Measurements from ENCODE around the gene NETO1. TPM values are rescaled to one million over a fixed set of nuclear protein-coding genes. Genes with fewer than 3 reads are reported as not detected.

NETO1 gene
- total RNA-seq, 1 donor from 2014 or later = not detected

DNA sequence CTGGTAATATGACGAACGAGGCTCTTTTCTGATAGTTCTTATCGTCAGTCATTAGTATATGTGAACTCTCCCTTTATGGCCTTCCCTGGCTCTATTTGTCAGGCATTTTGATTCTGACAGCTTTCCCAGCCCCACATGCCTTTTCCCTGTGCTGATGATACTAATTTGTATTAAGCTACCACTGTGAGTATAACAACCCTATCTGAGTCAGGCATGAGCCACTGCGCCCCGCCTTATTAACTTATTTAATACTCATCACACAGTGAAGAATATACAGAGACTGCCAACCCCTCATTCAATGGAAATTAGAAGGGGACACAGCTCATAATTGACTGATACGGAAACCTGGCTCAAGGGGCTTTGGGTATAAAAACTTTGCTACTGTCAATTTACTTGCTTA, 140.0 kb downstream of the NETO1 start:
- DNase-seq (ENCODE audit: low read depth) = no peak

DNA sequence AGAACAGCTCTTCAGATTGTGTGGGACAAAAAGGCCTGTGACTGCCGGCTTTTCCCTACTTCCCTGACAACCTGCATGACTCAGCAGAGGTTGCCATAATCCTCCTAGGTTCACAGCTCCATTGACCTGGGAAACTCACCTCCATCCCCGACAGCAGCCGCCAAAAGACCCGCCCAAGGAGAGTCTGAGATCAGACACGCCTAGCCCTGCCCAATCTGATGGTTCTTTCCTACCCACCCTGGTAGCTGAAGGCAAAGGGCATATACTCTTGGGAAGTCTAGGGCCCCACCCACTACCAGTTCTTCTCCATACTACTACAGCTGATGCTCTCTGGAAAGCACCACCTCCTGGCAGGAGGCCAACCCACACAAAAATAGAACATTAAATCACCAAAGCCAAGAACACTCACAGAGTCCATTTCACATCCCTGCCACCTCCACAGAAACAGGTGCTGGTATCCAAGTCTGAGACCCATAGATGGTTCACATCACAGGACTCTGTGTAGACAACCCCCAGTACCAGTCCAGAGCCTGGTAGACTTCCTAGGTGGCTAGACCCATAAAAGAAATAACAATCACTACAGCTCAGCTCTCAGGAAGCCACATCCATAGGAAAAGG, 140.6 kb downstream of the NETO1 start:
- no peak for DNase-seq (ENCODE audit: low read depth)

DNA sequence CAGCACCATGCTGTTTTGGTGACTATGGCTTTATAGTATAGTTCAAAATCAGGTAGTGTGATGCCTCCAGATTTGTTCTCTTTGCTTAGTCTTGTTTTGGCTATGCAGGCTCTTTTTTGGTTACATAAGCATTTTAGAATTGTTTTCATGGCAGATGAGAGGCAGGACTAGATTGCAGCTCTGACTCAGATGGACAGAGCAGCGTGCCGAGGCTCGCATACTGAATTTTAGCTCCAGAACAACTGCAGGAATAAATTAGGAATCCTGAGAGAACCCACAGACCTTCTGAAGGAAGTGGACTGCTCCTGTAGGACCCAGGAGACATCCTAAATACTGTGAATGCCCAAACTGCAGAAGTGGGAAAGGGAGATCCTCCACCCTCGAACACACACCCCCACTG, 141.6 kb downstream of the NETO1 start:
- no peak for DNase-seq (ENCODE audit: low read depth)

DNA sequence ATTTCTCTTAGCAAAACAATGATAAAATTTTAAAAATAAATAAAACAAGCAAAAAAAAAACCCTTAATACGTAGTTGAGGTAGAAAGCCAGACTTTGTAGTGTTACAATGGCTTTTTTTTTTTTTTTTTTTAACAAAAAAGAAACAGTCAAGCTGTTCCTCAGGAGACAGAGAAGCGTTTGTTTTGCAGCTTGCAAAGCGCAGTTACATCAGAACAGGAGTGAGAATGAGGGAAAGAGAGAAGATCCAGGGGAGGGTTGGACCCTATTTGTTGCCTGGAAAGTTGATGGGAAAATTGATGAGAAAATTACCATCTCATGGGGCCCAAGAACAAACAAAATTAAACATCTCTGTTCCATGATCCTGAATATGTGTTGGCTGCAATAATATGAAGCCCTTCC, 146.5 kb downstream of the NETO1 start:
- no peak for DNase-seq (ENCODE audit: low read depth)

DNA sequence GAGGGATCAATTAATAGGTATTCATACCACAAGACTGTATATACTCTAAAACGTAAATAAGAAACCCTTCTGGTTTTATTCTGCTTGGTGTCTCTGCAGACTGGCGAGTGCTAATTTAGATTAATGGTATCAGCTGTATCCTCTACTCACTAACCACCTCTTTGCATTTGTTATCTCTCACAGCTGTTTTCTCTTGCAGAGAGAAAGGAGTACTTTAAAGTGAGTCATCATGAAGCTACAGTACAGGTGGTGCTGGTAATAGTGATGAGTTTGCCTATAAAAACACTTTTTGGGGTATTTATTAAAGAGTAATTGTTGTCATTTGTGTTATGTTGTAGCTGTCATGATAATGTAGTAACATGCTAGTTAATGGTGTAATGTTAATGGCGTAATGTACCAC, 147.7 kb downstream of the NETO1 start:
- no peak for DNase-seq (ENCODE audit: low read depth)

DNA sequence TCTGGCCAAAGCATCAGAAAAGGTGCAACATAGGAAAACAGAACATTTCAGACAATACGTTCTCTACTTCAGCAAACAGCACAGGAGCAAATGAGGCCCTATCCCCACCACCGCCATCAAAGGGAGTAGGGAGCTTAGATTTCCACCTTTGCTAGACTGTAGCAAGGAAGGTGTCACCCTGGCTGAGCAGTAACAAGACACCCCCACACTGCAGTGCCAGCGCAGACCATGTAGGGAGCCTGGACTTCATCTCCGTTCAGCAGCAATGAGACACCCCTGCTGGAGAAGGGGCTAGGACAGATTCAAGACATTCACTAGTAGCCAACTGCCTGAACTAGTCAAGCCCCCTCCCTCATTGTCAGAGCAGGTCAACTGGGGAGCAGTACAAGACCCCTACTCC, 163.6 kb downstream of the NETO1 start:
- DNase-seq (ENCODE audit: low read depth) = no peak

DNA sequence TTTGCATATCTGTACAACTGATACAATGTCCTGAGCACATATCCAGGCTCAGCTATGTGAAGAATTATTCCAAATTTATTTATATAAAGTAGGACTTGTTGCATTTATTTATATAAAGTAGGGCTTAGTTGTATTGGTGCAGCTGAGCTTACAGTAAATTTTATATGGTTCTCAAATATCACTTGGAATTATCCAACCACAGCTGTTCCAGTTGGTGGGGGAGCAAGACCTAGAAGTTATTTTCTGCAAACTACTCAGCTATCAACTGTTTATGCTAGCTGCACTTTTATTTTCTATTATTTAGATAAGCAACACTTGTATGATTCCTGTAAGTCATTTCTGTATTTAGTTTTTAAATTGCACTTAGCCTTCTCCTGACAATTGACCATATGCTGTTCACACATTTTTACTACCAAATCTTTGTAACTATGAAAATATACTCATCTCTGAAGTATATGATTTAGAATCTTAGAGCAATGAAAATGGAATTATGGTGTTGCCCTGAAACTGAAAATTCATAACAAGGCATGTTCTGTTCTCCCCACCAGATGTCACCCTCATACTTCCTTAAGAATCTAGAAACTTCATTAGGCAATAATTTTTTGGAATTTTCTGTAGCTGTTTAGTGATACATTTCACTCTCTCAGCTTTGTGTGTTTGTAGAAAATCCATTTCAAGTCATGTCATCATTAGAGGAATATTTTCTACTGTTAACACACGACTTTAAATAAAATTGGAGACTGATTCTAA, 166.7 kb downstream of the NETO1 start:
- no peak for DNase-seq (ENCODE audit: low read depth)

DNA sequence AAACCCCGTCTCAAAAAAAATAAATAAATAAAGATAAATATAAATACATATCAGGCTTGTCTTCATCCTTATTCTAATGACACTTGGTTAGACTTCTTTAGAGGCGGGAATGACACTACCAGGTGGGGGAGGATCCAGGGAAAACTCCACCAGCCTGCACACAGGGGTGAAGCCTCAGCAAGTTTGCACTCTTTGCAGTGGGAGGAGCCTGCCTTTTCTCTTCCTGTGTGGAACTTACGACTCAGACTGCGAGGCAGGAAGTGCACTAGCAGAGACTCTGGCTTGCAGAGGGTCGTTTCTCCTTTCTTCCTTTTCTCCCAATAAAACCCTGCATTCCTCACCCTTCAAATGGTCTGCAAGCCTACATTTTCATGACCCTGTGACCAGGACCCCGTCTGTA, 170.1 kb downstream of the NETO1 start:
- DNase-seq (ENCODE audit: low read depth) = no peak

DNA sequence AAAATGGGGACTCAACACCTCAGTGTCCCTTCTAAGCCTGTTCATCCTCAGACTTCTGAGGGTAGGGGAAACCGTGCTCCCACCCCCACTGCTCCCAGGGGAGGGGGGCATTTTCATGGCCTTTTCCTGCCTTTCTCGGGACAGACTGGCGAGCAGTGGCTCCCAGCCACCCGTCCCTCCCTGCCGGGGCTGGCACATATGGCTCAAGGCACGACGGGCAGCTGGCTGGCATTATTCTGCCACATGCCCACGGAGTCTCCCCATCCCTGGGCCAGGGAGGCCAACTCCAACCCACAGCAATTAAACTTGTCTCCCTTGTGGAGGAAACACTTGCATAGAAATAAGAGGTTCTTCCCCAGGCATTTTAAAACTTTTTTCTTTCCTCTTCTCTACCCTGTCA, 175.2 kb downstream of the NETO1 start:
- DNase-seq (ENCODE audit: low read depth) = no peak

Small RNA genes within 50 kb of the gene (microRNA-seq; reads per million reads assigned to microRNA genes)
- gene MIR548AV = not detected

Data from myocyte (in vitro differentiated cells).